Measurements from ENCODE around the gene MACROD2. TPM values are rescaled to one million over a fixed set of nuclear protein-coding genes. Genes with fewer than 3 reads are reported as not detected.

The MACROD2 gene
- total RNA-seq, 1 donor from 2014 or later, result 6.7 TPM

DNA sequence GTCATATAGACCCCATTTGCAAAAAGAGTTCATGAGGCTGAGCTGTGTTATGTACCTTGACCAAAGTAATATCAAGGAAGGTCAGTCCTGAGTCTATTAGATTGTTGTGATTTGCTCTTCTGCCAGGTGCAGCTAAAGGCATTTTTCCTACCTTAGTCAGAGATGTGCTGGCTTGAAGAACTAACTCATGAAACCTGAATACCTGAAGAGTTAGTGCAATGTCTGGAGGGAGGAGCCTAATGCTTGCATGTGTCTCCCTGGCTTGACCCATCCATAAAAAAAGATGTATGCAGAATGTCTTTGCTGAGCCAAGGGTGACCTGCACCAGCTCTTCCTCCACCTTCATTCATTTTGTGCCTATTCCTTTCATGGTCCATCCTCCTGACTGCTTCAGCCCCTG is 1835.9 kb downstream of the MACROD2 start:
- Mint-ChIP-seq H3K4me3 (no peak overlapping the region), H3K9me3 (no peaks in the 10 kb centered on the region), H3K27me3 (no peaks in the 10 kb centered on the region), H3K4me1 (ENCODE audit: unreplicated experiment) (no peaks in the 10 kb centered on the region), H3K36me3 (no peaks in the 10 kb centered on the region), H3K27ac (no peak overlapping the region)
- DNase-seq (ENCODE audit: extremely low spot score, unreplicated experiment), result no peak
- TF ChIP-seq, protein P1, sequence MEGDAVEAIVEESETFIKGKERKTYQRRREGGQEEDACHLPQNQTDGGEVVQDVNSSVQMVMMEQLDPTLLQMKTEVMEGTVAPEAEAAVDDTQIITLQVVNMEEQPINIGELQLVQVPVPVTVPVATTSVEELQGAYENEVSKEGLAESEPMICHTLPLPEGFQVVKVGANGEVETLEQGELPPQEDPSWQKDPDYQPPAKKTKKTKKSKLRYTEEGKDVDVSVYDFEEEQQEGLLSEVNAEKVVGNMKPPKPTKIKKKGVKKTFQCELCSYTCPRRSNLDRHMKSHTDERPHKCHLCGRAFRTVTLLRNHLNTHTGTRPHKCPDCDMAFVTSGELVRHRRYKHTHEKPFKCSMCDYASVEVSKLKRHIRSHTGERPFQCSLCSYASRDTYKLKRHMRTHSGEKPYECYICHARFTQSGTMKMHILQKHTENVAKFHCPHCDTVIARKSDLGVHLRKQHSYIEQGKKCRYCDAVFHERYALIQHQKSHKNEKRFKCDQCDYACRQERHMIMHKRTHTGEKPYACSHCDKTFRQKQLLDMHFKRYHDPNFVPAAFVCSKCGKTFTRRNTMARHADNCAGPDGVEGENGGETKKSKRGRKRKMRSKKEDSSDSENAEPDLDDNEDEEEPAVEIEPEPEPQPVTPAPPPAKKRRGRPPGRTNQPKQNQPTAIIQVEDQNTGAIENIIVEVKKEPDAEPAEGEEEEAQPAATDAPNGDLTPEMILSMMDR (conservative IDR thresholded peaks at IDR 0.05), result no peak

DNA sequence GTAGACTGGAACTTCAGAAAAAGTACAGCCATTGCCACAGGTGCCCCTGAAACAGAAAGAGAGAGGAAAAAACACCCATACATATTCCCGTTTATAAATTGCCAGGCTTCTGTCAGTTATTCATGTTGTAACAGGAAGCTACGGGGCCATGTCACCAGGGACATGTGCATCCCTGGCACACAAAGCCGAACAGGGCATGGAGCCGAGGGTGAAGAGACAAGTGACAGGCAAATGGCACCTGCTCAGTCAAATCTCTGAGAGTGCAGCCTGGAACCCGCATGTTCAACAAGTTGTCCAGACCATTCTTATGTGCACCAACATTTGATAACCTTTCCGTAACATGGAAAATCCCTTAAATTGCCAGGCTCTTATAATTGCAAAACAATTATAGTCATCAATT is 1837.2 kb downstream of the MACROD2 start:
- H3K27ac Mint-ChIP-seq, result no peak overlapping the region
- no peaks in the 10 kb centered on the region for H3K36me3 Mint-ChIP-seq
- TF ChIP-seq, protein P1 (conservative IDR thresholded peaks at IDR 0.05), result no peak
- H3K4me3 Mint-ChIP-seq, result no peak overlapping the region
- H3K4me1 Mint-ChIP-seq (ENCODE audit: unreplicated experiment), result no peaks in the 10 kb centered on the region
- no peak for DNase-seq (ENCODE audit: extremely low spot score, unreplicated experiment)
- H3K27me3 Mint-ChIP-seq, result no peaks in the 10 kb centered on the region
- H3K9me3 Mint-ChIP-seq, result no peaks in the 10 kb centered on the region

DNA sequence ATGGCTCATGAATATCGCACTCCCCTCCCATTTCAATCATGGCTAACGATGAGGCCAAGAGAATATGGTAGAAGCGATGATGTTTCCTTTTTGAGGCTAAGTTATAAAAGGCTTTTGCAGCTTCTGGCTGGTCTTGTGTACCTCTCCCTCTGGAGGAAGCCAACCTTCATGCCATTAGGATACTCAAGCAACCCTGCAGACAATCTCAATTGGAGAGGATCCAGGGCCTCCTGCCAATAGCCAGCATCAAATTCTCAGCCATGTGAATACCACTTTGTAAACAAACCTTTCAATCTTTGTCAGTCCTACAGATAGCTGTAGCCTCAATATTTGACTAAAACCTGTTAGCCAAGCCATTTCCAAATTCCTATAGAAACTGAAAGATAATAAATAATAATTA is 1839.5 kb downstream of the MACROD2 start:
- H3K36me3 Mint-ChIP-seq, result no peaks in the 10 kb centered on the region
- no peaks in the 10 kb centered on the region for H3K4me1 Mint-ChIP-seq (ENCODE audit: unreplicated experiment)
- H3K27ac Mint-ChIP-seq, result no peak overlapping the region
- no peaks in the 10 kb centered on the region for H3K9me3 Mint-ChIP-seq
- H3K4me3 Mint-ChIP-seq, result no peak overlapping the region
- no peak for DNase-seq (ENCODE audit: extremely low spot score, unreplicated experiment)
- TF ChIP-seq, protein P1 (conservative IDR thresholded peaks at IDR 0.05), result no peak
- H3K27me3 Mint-ChIP-seq, result no peaks in the 10 kb centered on the region

DNA sequence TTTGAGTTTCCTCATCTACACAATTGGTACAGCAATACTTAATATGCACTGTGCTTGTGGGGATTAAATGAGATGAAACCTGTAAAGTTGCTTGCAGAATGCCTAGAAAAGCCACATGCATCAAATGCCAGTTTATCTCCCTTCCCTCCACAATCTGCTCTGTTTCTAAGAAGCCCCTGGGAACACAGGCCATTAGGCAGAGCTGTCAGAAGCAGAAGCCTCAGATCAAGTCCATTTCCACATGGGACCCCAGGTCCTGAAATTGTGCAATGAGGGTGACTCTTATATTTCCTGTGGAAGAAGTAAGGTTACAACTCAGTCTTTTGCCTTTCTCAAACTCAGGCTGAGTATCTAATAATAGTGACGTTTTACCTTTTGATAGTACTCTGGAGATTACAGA is 1840.5 kb downstream of the MACROD2 start:
- no peak for DNase-seq (ENCODE audit: extremely low spot score, unreplicated experiment)
- Mint-ChIP-seq H3K4me1 (ENCODE audit: unreplicated experiment) (no peaks in the 10 kb centered on the region), H3K27ac (no peak overlapping the region), H3K27me3 (no peaks in the 10 kb centered on the region), H3K9me3 (no peaks in the 10 kb centered on the region), H3K4me3 (no peak overlapping the region), H3K36me3 (no peaks in the 10 kb centered on the region)
- TF ChIP-seq, protein P1 (conservative IDR thresholded peaks at IDR 0.05), result no peak

DNA sequence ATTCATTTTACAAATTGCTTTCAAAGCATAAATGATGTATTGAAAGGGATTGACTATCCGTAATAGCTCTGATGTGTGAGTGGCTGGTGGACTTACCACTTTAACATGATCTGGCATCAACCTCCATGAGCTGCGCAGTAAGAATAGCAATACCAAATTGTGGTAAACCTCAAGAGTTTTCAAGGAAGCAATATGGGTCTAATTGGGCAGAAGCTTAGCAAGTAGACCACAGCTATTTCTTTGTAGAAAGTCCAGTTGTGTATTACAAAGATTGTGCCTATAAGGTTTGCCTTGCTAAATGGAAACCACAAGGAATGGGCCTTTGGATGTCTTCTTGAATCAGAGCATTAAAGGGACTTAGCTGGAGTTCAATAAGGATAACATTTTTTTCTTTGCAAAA is 1841.3 kb downstream of the MACROD2 start:
- no peak overlapping the region for H3K27ac Mint-ChIP-seq
- no peaks in the 10 kb centered on the region for H3K4me1 Mint-ChIP-seq (ENCODE audit: unreplicated experiment)
- peaks cover 5% of the 10 kb centered on the region for H3K9me3 Mint-ChIP-seq

More for the DNA sequence above, 1841.3 kb downstream of the MACROD2 start:
- TF ChIP-seq, protein P1 (conservative IDR thresholded peaks at IDR 0.05), result no peak
- DNase-seq (ENCODE audit: extremely low spot score, unreplicated experiment), result no peak
- Mint-ChIP-seq H3K36me3 (no peaks in the 10 kb centered on the region), H3K4me3 (no peak overlapping the region), H3K27me3 (no peaks in the 10 kb centered on the region)
